ENCODE measurements around the gene MMD.
"Not testable (repeated sequence)": the region's sequence is repeated elsewhere in the genome, so short reads cannot be mapped to it uniquely, and the experiment has no call there.

MMD gene

GRCh38 chr17:55420067-55420775 lies 1.4 kb downstream of the MMD start:
- peak; percentile 55 for DNase-seq

GRCh38 chr17:55418369-55419268 lies 3.0 kb downstream of the MMD start:
- no peak for DNase-seq

GRCh38 chr17:55417411-55418268 lies 4.0 kb downstream of the MMD start:
- no peak for DNase-seq

GRCh38 chr17:55416470-55417052 lies 5.1 kb downstream of the MMD start:
- no peak for DNase-seq

- DNase-seq = no peak
Observed at GRCh38 chr17:55416000-55416399, 5.6 kb downstream of the MMD start.

- DNase-seq = no peak
Observed at GRCh38 chr17:55414983-55415382, 6.7 kb downstream of the MMD start.

- DNase-seq = peak; percentile 37
Observed at GRCh38 chr17:55413825-55414489, 7.7 kb downstream of the MMD start.

- no peak for DNase-seq
Observed at GRCh38 chr17:55411463-55411855, 10.2 kb downstream of the MMD start.

- DNase-seq = no peak
Observed at GRCh38 chr17:55410722-55411462, 10.7 kb downstream of the MMD start.

- no peak for DNase-seq
Observed at GRCh38 chr17:55409030-55409800, 12.4 kb downstream of the MMD start.

GRCh38 chr17:55407641-55408566 lies 13.7 kb downstream of the MMD start:
- no peak for DNase-seq

- no peak for DNase-seq
Observed at GRCh38 chr17:55405600-55405999, 16.0 kb downstream of the MMD start.

GRCh38 chr17:55404197-55404596 lies 17.4 kb downstream of the MMD start:
- not testable (repeated sequence) for DNase-seq

GRCh38 chr17:55402374-55402773 lies 19.3 kb downstream of the MMD start:
- DNase-seq = no peak

GRCh38 chr17:55398689-55399088 lies 22.9 kb downstream of the MMD start:
- DNase-seq = no peak

- DNase-seq = no peak
Observed at GRCh38 chr17:55395803-55396505, 25.7 kb downstream of the MMD start.

GRCh38 chr17:55394357-55395021 lies 27.1 kb downstream of the MMD start:
- no peak for DNase-seq

GRCh38 chr17:55391764-55392467 lies 29.7 kb downstream of the MMD start:
- DNase-seq = no peak

All from CD4-positive, alpha-beta T cell treated with Interleukin-10 for 1 hour (primary cell).